ENCODE results near the gene HMCES. TPM values are rescaled to one million over a fixed set of nuclear protein-coding genes. Genes with fewer than 3 reads are reported as not detected.
A peak's percentile ranks its signal among the peaks of the same experiment; 100 is the strongest.

HMCES gene
- total RNA-seq, 2 donors from 2014 or later = 32.7 to 38.9 TPM

GRCh38 chr3:129252748-129253147, 25.9 kb upstream of the HMCES start:
- Histone ChIP-seq H3K9me3 (no peaks in the 10 kb centered on the region), H3K27me3 (no peaks in the 10 kb centered on the region), H3K27ac (no peak overlapping the region), H3K4me3 (no peak overlapping the region), H3K36me3 (peaks cover 59% of the 10 kb centered on the region), H3K4me1 (peaks cover 0 to 38% of the 10 kb centered on the region in 2 donors)
- no peak for TF ChIP-seq CTCF (IDR thresholded peaks at IDR 0.05)
- no peak for DNase-seq (ENCODE audit: low spot score)

DNA sequence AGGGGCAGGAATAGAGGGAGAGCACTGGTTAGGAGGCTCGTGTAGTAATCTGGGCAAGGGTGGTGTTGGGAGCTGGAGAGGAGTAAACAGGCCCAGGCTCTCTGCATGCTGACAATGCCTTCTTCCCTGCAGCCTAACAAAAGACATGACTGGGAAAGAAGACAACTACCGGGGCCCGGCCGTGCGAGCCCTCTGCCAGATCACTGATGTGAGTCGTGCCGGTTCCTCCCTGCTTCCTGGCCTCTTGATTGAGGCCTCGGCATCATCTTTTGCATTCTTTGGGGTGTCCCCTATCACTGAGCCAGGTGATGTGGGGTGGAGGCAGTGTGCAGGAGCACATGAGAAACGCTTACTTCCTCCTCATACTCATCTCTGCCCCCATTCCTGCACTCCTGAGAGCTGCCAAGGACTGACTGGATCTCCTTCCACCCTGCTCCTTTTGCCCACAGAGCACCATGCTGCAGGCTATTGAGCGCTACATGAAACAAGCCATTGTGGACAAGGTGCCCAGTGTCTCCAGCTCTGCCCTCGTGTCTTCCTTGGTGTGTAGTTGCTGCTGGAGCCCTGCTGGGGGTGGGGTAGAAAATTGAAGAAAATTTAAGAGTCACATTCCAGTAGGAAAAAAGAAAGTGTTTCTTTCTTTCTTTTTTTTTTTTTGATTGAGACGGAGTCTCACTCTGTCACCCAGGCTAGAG, 24.0 kb upstream of the HMCES start:
- peaks cover 78% of the 10 kb centered on the region for H3K36me3 ChIP-seq
- no peaks in the 10 kb centered on the region for H3K27me3 ChIP-seq

GRCh38 chr3:129256270-129256669, 22.4 kb upstream of the HMCES start:
- Histone ChIP-seq H3K27me3 (no peaks in the 10 kb centered on the region), H3K4me3 (no peak overlapping the region), H3K27ac (peak overlapping the region; percentile 4 to 7), H3K9me3 (no peaks in the 10 kb centered on the region), H3K36me3 (peaks cover 94% of the 10 kb centered on the region), H3K4me1 (peaks cover 0 to 16% of the 10 kb centered on the region in 2 donors)
- no peak for DNase-seq (ENCODE audit: low spot score)
- TF ChIP-seq CTCF (IDR thresholded peaks at IDR 0.05) = no peak

More for the DNA sequence above, 24.0 kb upstream of the HMCES start:
- Histone ChIP-seq H3K9me3 (no peaks in the 10 kb centered on the region), H3K4me3 (no peak overlapping the region), H3K27ac (no peak overlapping the region), H3K4me1 (peaks cover 0 to 28% of the 10 kb centered on the region in 2 donors)
- TF ChIP-seq CTCF (IDR thresholded peaks at IDR 0.05) = no peak
- no peak for DNase-seq (ENCODE audit: low spot score)

DNA sequence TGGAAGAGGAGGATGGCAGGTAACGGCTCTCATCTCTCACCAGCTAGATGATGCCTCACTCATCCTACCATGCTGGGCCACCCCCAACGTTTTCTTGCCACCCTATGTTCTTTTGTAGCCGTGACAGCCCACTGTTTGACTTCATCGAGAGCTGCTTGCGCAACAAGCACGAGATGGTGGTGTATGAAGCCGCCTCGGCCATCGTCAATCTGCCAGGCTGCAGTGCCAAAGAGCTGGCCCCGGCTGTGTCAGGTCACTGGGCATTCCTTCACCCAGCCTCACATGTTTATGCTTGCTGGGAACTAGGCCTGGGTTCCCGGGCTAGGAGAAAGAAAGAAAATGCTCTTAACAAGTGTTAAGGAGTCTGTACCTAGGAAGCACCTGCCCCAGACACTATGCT, 21.1 kb upstream of the HMCES start:
- H3K9me3 ChIP-seq = no peaks in the 10 kb centered on the region
- H3K27ac ChIP-seq = no peak overlapping the region
- no peak for TF ChIP-seq CTCF (IDR thresholded peaks at IDR 0.05)
- H3K36me3 ChIP-seq = peaks cover 98% of the 10 kb centered on the region
- no peak overlapping the region for H3K4me3 ChIP-seq
- H3K4me1 ChIP-seq = peaks cover 0 to 9% of the 10 kb centered on the region in 2 donors
- no peaks in the 10 kb centered on the region for H3K27me3 ChIP-seq
- no peak for DNase-seq (ENCODE audit: low spot score)

GRCh38 chr3:129259612-129260477, 18.8 kb upstream of the HMCES start:
- Histone ChIP-seq H3K36me3 (peaks cover 99% of the 10 kb centered on the region), H3K9me3 (no peaks in the 10 kb centered on the region), H3K27ac (no peak overlapping the region), H3K4me3 (no peak overlapping the region), H3K27me3 (no peaks in the 10 kb centered on the region), H3K4me1 (peaks cover 0 to 9% of the 10 kb centered on the region in 2 donors)
- TF ChIP-seq CTCF (IDR thresholded peaks at IDR 0.05) = no peak
- no peak for DNase-seq (ENCODE audit: low spot score)
